Measurements from ENCODE around the gene RPL37A.

DNA sequence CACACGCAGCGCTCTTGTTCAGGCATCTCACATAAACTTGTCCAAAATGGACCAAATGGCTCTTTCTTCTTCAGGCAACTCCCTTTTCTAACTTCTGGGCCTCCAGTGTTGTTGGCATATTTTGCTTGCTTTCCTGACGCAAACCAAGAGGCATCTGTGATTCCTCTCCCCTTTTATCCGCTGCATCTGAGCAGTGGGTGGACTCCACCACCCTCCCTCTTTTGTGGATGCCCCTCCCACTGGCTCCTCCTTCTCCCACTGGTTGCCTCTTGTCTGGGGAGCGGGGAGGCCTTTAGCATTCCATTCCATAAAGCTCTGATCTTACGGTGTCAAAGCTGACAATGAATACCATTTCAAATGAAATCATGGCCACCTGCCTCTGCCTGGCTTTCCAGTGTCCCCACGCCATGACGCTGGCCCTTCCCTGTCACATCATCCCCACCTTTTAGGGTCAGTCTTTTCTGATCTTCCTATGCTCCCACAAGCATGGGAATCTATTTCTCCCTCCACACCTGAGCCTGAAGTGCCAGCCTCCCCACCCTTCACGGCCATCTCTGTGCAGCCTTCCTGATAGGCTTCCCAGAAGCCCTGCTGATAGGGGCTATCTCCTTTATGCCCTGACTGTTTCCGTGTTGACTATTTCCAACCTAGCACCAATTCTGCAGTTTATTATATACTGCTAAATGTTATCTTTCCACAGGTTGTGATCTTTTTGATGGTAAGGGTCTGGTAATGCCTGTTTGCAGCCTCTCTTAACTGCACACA, 51.5 kb downstream of the RPL37A start:
- TF ChIP-seq, protein P1, sequence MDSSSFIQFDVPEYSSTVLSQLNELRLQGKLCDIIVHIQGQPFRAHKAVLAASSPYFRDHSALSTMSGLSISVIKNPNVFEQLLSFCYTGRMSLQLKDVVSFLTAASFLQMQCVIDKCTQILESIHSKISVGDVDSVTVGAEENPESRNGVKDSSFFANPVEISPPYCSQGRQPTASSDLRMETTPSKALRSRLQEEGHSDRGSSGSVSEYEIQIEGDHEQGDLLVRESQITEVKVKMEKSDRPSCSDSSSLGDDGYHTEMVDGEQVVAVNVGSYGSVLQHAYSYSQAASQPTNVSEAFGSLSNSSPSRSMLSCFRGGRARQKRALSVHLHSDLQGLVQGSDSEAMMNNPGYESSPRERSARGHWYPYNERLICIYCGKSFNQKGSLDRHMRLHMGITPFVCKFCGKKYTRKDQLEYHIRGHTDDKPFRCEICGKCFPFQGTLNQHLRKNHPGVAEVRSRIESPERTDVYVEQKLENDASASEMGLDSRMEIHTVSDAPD (CRISPR knock-in tag; IDR thresholded peaks at IDR 0.05), result no peak
- no peak for TF ChIP-seq POLR2AphosphoS5 (IDR thresholded peaks at IDR 0.05; ENCODE audit: control insufficient read depth, insufficient read depth, low read depth, low read length)
- TF ChIP-seq, protein P2, sequence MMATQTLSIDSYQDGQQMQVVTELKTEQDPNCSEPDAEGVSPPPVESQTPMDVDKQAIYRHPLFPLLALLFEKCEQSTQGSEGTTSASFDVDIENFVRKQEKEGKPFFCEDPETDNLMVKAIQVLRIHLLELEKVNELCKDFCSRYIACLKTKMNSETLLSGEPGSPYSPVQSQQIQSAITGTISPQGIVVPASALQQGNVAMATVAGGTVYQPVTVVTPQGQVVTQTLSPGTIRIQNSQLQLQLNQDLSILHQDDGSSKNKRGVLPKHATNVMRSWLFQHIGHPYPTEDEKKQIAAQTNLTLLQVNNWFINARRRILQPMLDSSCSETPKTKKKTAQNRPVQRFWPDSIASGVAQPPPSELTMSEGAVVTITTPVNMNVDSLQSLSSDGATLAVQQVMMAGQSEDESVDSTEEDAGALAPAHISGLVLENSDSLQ (IDR thresholded peaks at IDR 0.05), result no peak
- no peak for TF ChIP-seq EZH2 (IDR thresholded peaks at IDR 0.05; ENCODE audit: borderline replicate concordance, low read depth, low read length)
- no peak for TF ChIP-seq BRD4 (IDR thresholded peaks at IDR 0.05)
- no peak for TF ChIP-seq CBFB (CRISPR knock-in tag; IDR thresholded peaks at IDR 0.05)
- no peak for TF ChIP-seq NRF1 (conservative IDR thresholded peaks at IDR 0.05 in 1 of 2, IDR thresholded peaks at IDR 0.05 in 1 of 2)
- no peak for TF ChIP-seq BCL6 (CRISPR knock-in tag; IDR thresholded peaks at IDR 0.05)
